ENCODE results near the gene CDK9.
"Not testable (repeated sequence)": the region's sequence is repeated elsewhere in the genome, so short reads cannot be mapped to it uniquely, and the experiment has no call there.

CDK9 gene

GRCh38 chr9:127776195-127776923 is 9.5 kb upstream of the CDK9 start:
- no peak overlapping the region for H3K4me2 ChIP-seq (ENCODE audit: low read length)
- H3K9me3 ChIP-seq (replicated peaks; ENCODE audit: low read length): no peaks in the 10 kb centered on the region
- peaks cover 26% of the 10 kb centered on the region for H3K27me3 ChIP-seq (ENCODE audit: control insufficient read depth, insufficient read depth, low read length)
- no peak overlapping the region for H3K9ac ChIP-seq (ENCODE audit: low read depth, low read length)
- no peaks in the 10 kb centered on the region for H3K4me1 ChIP-seq (ENCODE audit: control insufficient read depth, insufficient read depth, low read length)
- no peaks in the 10 kb centered on the region for H3K36me3 ChIP-seq (ENCODE audit: insufficient read depth, low read length)
- no peak overlapping the region for H3K4me3 ChIP-seq (ENCODE audit: low read length)

- Histone ChIP-seq H3K4me1 (ENCODE audit: control insufficient read depth, insufficient read depth, low read length) (no peaks in the 10 kb centered on the region), H3K4me3 (ENCODE audit: low read length) (no peak overlapping the region), H3K36me3 (ENCODE audit: insufficient read depth, low read length) (no peaks in the 10 kb centered on the region), H3K9ac (ENCODE audit: low read depth, low read length) (no peak overlapping the region), H3K4me2 (ENCODE audit: low read length) (no peak overlapping the region), H3K9me3 (replicated peaks; ENCODE audit: low read length) (no peaks in the 10 kb centered on the region), H3K27me3 (ENCODE audit: control insufficient read depth, insufficient read depth, low read length) (peaks cover 26% of the 10 kb centered on the region)
Observed at GRCh38 chr9:127776924-127777289, 8.9 kb upstream of the CDK9 start.

GRCh38 chr9:127777368-127777980 is 8.4 kb upstream of the CDK9 start:
- H3K4me1 ChIP-seq (ENCODE audit: control insufficient read depth, insufficient read depth, low read length): no peaks in the 10 kb centered on the region
- no peak overlapping the region for H3K4me2 ChIP-seq (ENCODE audit: low read length)
- H3K36me3 ChIP-seq (ENCODE audit: insufficient read depth, low read length): no peaks in the 10 kb centered on the region
- H3K9me3 ChIP-seq (replicated peaks; ENCODE audit: low read length): no peaks in the 10 kb centered on the region
- no peak overlapping the region for H3K4me3 ChIP-seq (ENCODE audit: low read length)
- H3K9ac ChIP-seq (ENCODE audit: low read depth, low read length): no peak overlapping the region
- peaks cover 25% of the 10 kb centered on the region for H3K27me3 ChIP-seq (ENCODE audit: control insufficient read depth, insufficient read depth, low read length)

GRCh38 chr9:127778280-127779135 is 7.3 kb upstream of the CDK9 start, which contains the start of gene SH2D3C:
Gene SH2D3C (minus strand): TSS chr9:127778666. CDS start chr9:127778627, 39 bp downstream.
- no peak within 1 kb of the TSS for H3K9ac ChIP-seq (ENCODE audit: low read depth, low read length)
- no peaks in the 10 kb centered on the region for H3K9me3 ChIP-seq (replicated peaks; ENCODE audit: low read length)
- H3K36me3 ChIP-seq (ENCODE audit: insufficient read depth, low read length): no peaks in the 10 kb centered on the region
- peaks cover 18% of the 10 kb centered on the region for H3K27me3 ChIP-seq (ENCODE audit: control insufficient read depth, insufficient read depth, low read length)
- H3K4me3 ChIP-seq (ENCODE audit: low read length): no peak within 1 kb of the TSS
- no peak within 1 kb of the TSS for H3K4me2 ChIP-seq (ENCODE audit: low read length)
- no peaks in the 10 kb centered on the region for H3K4me1 ChIP-seq (ENCODE audit: control insufficient read depth, insufficient read depth, low read length)

GRCh38 chr9:127779136-127779981 is 6.5 kb upstream of the CDK9 start:
- H3K9ac ChIP-seq (ENCODE audit: low read depth, low read length): no peak overlapping the region

GRCh38 chr9:127780126-127780885 is 5.5 kb upstream of the CDK9 start:
- no peaks in the 10 kb centered on the region for H3K36me3 ChIP-seq (ENCODE audit: insufficient read depth, low read length)
- no peak overlapping the region for H3K4me2 ChIP-seq (ENCODE audit: low read length)
- no peak overlapping the region for H3K4me3 ChIP-seq (ENCODE audit: low read length)
- peaks cover 3% of the 10 kb centered on the region for H3K4me1 ChIP-seq (ENCODE audit: control insufficient read depth, insufficient read depth, low read length)
- H3K27me3 ChIP-seq (ENCODE audit: control insufficient read depth, insufficient read depth, low read length): peaks cover 12% of the 10 kb centered on the region
- H3K9ac ChIP-seq (ENCODE audit: low read depth, low read length): no peak overlapping the region
- no peaks in the 10 kb centered on the region for H3K9me3 ChIP-seq (replicated peaks; ENCODE audit: low read length)

More at GRCh38 chr9:127779136-127779981, 6.5 kb upstream of the CDK9 start:
- Histone ChIP-seq H3K9me3 (replicated peaks; ENCODE audit: low read length) (no peaks in the 10 kb centered on the region), H3K36me3 (ENCODE audit: insufficient read depth, low read length) (no peaks in the 10 kb centered on the region), H3K4me3 (ENCODE audit: low read length) (no peak overlapping the region), H3K4me2 (ENCODE audit: low read length) (no peak overlapping the region), H3K27me3 (ENCODE audit: control insufficient read depth, insufficient read depth, low read length) (peaks cover 14% of the 10 kb centered on the region), H3K4me1 (ENCODE audit: control insufficient read depth, insufficient read depth, low read length) (no peaks in the 10 kb centered on the region)

- not testable (repeated sequence) for H3K4me2 ChIP-seq (ENCODE audit: low read length); H3K4me3 ChIP-seq (ENCODE audit: low read length); H3K4me1 ChIP-seq (ENCODE audit: control insufficient read depth, insufficient read depth, low read length); H3K9me3 ChIP-seq (replicated peaks; ENCODE audit: low read length); H3K9ac ChIP-seq (ENCODE audit: low read depth, low read length); H3K36me3 ChIP-seq (ENCODE audit: insufficient read depth, low read length)
- H3K27me3 ChIP-seq (ENCODE audit: control insufficient read depth, insufficient read depth, low read length): peaks cover 12% of the 10 kb centered on the region
Observed at GRCh38 chr9:127780909-127781308, 4.9 kb upstream of the CDK9 start.

- Histone ChIP-seq H3K4me1 (ENCODE audit: control insufficient read depth, insufficient read depth, low read length) (peaks cover 3% of the 10 kb centered on the region), H3K27me3 (ENCODE audit: control insufficient read depth, insufficient read depth, low read length) (peaks cover 3% of the 10 kb centered on the region)
Observed at GRCh38 chr9:127781806-127782205, 4.0 kb upstream of the CDK9 start.

GRCh38 chr9:127783111-127784008 is 2.5 kb upstream of the CDK9 start:
- no peak overlapping the region for H3K4me3 ChIP-seq (ENCODE audit: low read length)
- no peaks in the 10 kb centered on the region for H3K27me3 ChIP-seq (ENCODE audit: control insufficient read depth, insufficient read depth, low read length)
- no peak overlapping the region for H3K4me2 ChIP-seq (ENCODE audit: low read length)
- peaks cover 15% of the 10 kb centered on the region for H3K36me3 ChIP-seq (ENCODE audit: insufficient read depth, low read length)
- no peaks in the 10 kb centered on the region for H3K9me3 ChIP-seq (replicated peaks; ENCODE audit: low read length)
- peaks cover 12% of the 10 kb centered on the region for H3K4me1 ChIP-seq (ENCODE audit: control insufficient read depth, insufficient read depth, low read length)
- H3K9ac ChIP-seq (ENCODE audit: low read depth, low read length): no peak overlapping the region

More at GRCh38 chr9:127781806-127782205, 4.0 kb upstream of the CDK9 start:
- no peak overlapping the region for H3K9ac ChIP-seq (ENCODE audit: low read depth, low read length)
- no peak overlapping the region for H3K4me3 ChIP-seq (ENCODE audit: low read length)
- no peaks in the 10 kb centered on the region for H3K9me3 ChIP-seq (replicated peaks; ENCODE audit: low read length)
- no peak overlapping the region for H3K4me2 ChIP-seq (ENCODE audit: low read length)
- H3K36me3 ChIP-seq (ENCODE audit: insufficient read depth, low read length): no peaks in the 10 kb centered on the region

Data from skeletal muscle satellite cell (primary cell).